PC-3 (cell line): ENCODE results near the gene UBR2. TPM values are rescaled to one million over a fixed set of nuclear protein-coding genes. Genes with fewer than 3 reads are reported as not detected.
"Not testable (repeated sequence)": the region's sequence is repeated elsewhere in the genome, so short reads cannot be mapped to it uniquely, and the experiment has no call there.

Experiments used
- ATAC-seq: fragments of 200-7000 bp; cut with Tn5 transposase; 2 replicates; pipeline ENCODE4 v1.9.1; 2020; ENCODE audit warnings: mild to moderate bottlenecking, moderate library complexity
- BruUV-seq: library from RNA; stranded (reverse); fragments of 400-500 nt; replicated peaks from 2 replicates; lab custom pipeline; 2021; lab: Mats Ljungman, UMichigan
- CTCF ChIA-PET: fragments of 300-600 bp; sonication (Branson Sonifier 250); formaldehyde crosslinking; loops from one replicate; lab custom pipeline; 2022; ENCODE audit warnings: antibody characterized with exemption; lab: Charles Lee
- POLR2A ChIA-PET: fragments of 300-600 bp; sonication (Branson Sonifier 250); formaldehyde crosslinking; loops from one replicate; lab custom pipeline; 2022; ENCODE audit warnings: antibody characterized with exemption; ENCODE audit not compliant: unreplicated experiment; lab: Charles Lee
- DNase-seq: peaks from one replicate; pipeline ENCODE4 v3.0.0-alpha.2; 2015
- H2AFZ ChIP-seq: fragments of 300-600 bp; sonication (generic); 2 replicates; pipeline ENCODE4 v1.6.0; 2016; ENCODE audit warnings: antibody characterized with exemption, low read length
- H3F3A ChIP-seq: fragments of 300-600 bp; sonication (generic); one replicate; pipeline ENCODE4 v1.6.0; 2017; ENCODE audit warnings: antibody characterized with exemption, low read length, control low read depth, mild to moderate bottlenecking; ENCODE audit not compliant: unreplicated experiment
- H3K27ac ChIP-seq: fragments of 300-600 bp; sonication (generic); 2 replicates; pipeline ENCODE4 v1.5.1; 2016; ENCODE audit warnings: mild to moderate bottlenecking, low read length
- H3K27me3 ChIP-seq: fragments of 300-600 bp; sonication (generic); 2 replicates; pipeline ENCODE4 v1.6.1; 2016; ENCODE audit warnings: low read length, mixed read lengths
- H3K36me3 ChIP-seq: fragments of 300-600 bp; sonication (generic); 2 replicates; pipeline ENCODE4 v1.6.1; 2016; ENCODE audit warnings: low read depth, mixed run types, low read length, mixed read lengths
- H3K4me1 ChIP-seq: fragments of 300-600 bp; sonication (generic); 2 replicates; pipeline ENCODE4 v1.5.1; 2016; ENCODE audit warnings: low read length; ENCODE audit not compliant: insufficient read depth
- H3K4me2 ChIP-seq: fragments of 300-600 bp; sonication (generic); 2 replicates; pipeline ENCODE4 v1.6.0; 2016; ENCODE audit warnings: low read length
- H3K4me3 ChIP-seq: fragments of 300-600 bp; sonication (generic); 2 replicates; pipeline ENCODE4 v1.5.1; 2016; ENCODE audit warnings: mild to moderate bottlenecking, low read length, mixed read lengths
- H3K79me2 ChIP-seq: fragments of 300-600 bp; sonication (generic); 2 replicates; pipeline ENCODE4 v1.6.1; 2017; ENCODE audit warnings: low read length, mixed read lengths
- H3K9ac ChIP-seq: fragments of 300-600 bp; sonication (generic); 2 replicates; pipeline ENCODE4 v1.6.0; 2016; ENCODE audit warnings: mild to moderate bottlenecking, low read length
- H3K9me2 ChIP-seq: fragments of 300-600 bp; sonication (generic); replicated peaks from 2 replicates; pipeline ENCODE4 v1.6.1; 2016; ENCODE audit warnings: mixed run types, low read length, mixed read lengths
- H3K9me3 ChIP-seq: fragments of 300-600 bp; sonication (generic); 2 replicates; pipeline ENCODE4 v1.6.1; 2016; ENCODE audit warnings: low read length, mixed read lengths
- H4K20me1 ChIP-seq: fragments of 300-600 bp; sonication (generic); 2 replicates; pipeline ENCODE4 v1.6.1; 2016; ENCODE audit warnings: low read length, mixed read lengths
- EZH2 ChIP-seq: fragments of 300-600 bp; sonication (generic); IDR thresholded peaks from one replicate; pipeline ENCODE4 v1.6.1; 2017; ENCODE audit warnings: antibody characterized with exemption, mild to moderate bottlenecking, low read length; ENCODE audit not compliant: unreplicated experiment
- EZH2phosphoT487 ChIP-seq: fragments of 300-600 bp; sonication (generic); IDR thresholded peaks from 2 replicates; pipeline ENCODE4 v1.6.1; 2018; ENCODE audit warnings: mild to moderate bottlenecking, antibody characterized with exemption, low read length, borderline replicate concordance
- intact Hi-C: fragments of 100-400 bp; cut with micrococcal nuclease; formaldehyde crosslinking; loops from 2 replicates; pipeline ENCODE4 v1.9.0; 2023
- total RNA-seq: library from RNA; depleted of rRNA; stranded (reverse); fragments of >200 nt; gene quantifications from 2 replicates; pipeline ENCODE4 v1.2.3, GENCODE V29; 2014
- TF ChIP-seq, protein P1 (sequence below): fragments of 300-600 bp; sonication (generic); conservative IDR thresholded peaks from 2 replicates; pipeline ENCODE4 v1.5.1; 2017; ENCODE audit warnings: antibody characterized with exemption, low read depth, mild to moderate bottlenecking, low read length

The UBR2 gene
- total RNA-seq, 1 experiment from 2014 or later, result 19.6 TPM

DNA sequence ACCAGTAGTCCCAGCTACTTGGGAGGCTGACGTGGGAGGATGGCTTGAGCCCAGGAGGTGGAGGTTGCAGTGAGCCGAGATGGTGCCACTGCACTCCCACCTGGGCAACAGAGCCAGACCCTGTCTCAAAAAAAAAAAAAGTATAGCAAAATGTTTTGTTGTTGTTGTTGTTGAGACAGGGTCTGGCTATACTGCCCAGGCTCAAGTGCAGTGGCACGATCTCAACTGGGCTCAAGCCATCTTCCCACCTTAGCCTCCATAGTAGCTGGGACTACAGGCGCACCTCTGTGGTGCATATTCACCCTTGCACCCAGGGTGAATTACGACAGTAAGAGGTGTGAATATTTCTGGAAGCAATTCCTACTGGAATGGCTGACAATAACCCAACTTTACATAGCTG lies 11.4 kb upstream of the UBR2 start:
- H3F3A ChIP-seq, result no peaks in the 10 kb centered on the region
- TF ChIP-seq EZH2 (no peak), EZH2phosphoT487 (no peak)
- TF ChIP-seq, protein P1, sequence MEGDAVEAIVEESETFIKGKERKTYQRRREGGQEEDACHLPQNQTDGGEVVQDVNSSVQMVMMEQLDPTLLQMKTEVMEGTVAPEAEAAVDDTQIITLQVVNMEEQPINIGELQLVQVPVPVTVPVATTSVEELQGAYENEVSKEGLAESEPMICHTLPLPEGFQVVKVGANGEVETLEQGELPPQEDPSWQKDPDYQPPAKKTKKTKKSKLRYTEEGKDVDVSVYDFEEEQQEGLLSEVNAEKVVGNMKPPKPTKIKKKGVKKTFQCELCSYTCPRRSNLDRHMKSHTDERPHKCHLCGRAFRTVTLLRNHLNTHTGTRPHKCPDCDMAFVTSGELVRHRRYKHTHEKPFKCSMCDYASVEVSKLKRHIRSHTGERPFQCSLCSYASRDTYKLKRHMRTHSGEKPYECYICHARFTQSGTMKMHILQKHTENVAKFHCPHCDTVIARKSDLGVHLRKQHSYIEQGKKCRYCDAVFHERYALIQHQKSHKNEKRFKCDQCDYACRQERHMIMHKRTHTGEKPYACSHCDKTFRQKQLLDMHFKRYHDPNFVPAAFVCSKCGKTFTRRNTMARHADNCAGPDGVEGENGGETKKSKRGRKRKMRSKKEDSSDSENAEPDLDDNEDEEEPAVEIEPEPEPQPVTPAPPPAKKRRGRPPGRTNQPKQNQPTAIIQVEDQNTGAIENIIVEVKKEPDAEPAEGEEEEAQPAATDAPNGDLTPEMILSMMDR, result no peak
- H3K79me2 ChIP-seq, result no peaks in the 10 kb centered on the region
- POLR2A ChIA-PET, result no interaction called here
- no TSS peak for BruUV-seq
- H3K4me2 ChIP-seq, result no peak overlapping the region
- no peak overlapping the region for H2AFZ ChIP-seq
- H3K4me3 ChIP-seq, result no peak overlapping the region
- H4K20me1 ChIP-seq, result no peaks in the 10 kb centered on the region
- CTCF ChIA-PET, result no interaction called here
- no peak overlapping the region for H3K27ac ChIP-seq
- no peak for DNase-seq
- peaks cover 6% of the 10 kb centered on the region for H3K4me1 ChIP-seq
- no peaks in the 10 kb centered on the region for H3K27me3 ChIP-seq
- H3K9ac ChIP-seq, result no peak overlapping the region
- intact Hi-C loops, result no loop called here
- no peaks in the 10 kb centered on the region for H3K9me3 ChIP-seq
- ATAC-seq, result no peak
- H3K9me2 ChIP-seq, result no peaks in the 10 kb centered on the region
- H3K36me3 ChIP-seq, result no peaks in the 10 kb centered on the region

- Histone ChIP-seq H3K79me2 (no peaks in the 10 kb centered on the region), H3K4me1 (no peaks in the 10 kb centered on the region), H3K27me3 (no peaks in the 10 kb centered on the region), H3K9me2 (no peaks in the 10 kb centered on the region), H3K36me3 (no peaks in the 10 kb centered on the region), H3K9ac (no peak overlapping the region), H4K20me1 (no peaks in the 10 kb centered on the region), H2AFZ (no peak overlapping the region), H3K9me3 (no peaks in the 10 kb centered on the region), H3K27ac (no peak overlapping the region), H3K4me2 (no peak overlapping the region), H3K4me3 (no peak overlapping the region), H3F3A (no peaks in the 10 kb centered on the region)
- peak; percentile 47 for DNase-seq
- no TSS peak for BruUV-seq
- ATAC-seq, result no peak
- ChIA-PET POLR2A (no interaction called here), CTCF (no interaction called here)
- no peak for TF ChIP-seq EZH2phosphoT487
- no peak for TF ChIP-seq EZH2
- TF ChIP-seq, protein P1, result no peak
- intact Hi-C loops, result no loop called here
Measured at GRCh38 chr6:42555477-42556457, 8.1 kb upstream of the UBR2 start.

- ChIA-PET POLR2A (no interaction called here), CTCF (no interaction called here)
- H3K9ac ChIP-seq, result no peak overlapping the region
- no peaks in the 10 kb centered on the region for H3K9me3 ChIP-seq
- no peak overlapping the region for H3K4me2 ChIP-seq
- no peak overlapping the region for H3K27ac ChIP-seq
- H3K9me2 ChIP-seq, result no peaks in the 10 kb centered on the region
- no peaks in the 10 kb centered on the region for H4K20me1 ChIP-seq
- H3K27me3 ChIP-seq, result no peaks in the 10 kb centered on the region
- intact Hi-C loops, result no loop called here
- H3K36me3 ChIP-seq, result no peaks in the 10 kb centered on the region
- no TSS peak for BruUV-seq
- H3K79me2 ChIP-seq, result no peaks in the 10 kb centered on the region
- H3F3A ChIP-seq, result no peaks in the 10 kb centered on the region
- no peak overlapping the region for H3K4me3 ChIP-seq
- ATAC-seq (peak; percentile 43), DNase-seq (no peak)
- H2AFZ ChIP-seq, result no peak overlapping the region
- TF ChIP-seq, protein P1, result no peak
- TF ChIP-seq EZH2 (no peak), EZH2phosphoT487 (no peak)
- no peaks in the 10 kb centered on the region for H3K4me1 ChIP-seq
Measured at GRCh38 chr6:42556462-42556861, 7.4 kb upstream of the UBR2 start.

- CTCF ChIA-PET, POLR2A ChIA-PET: not testable (repeated sequence)
Measured at GRCh38 chr6:42559276-42559675, 4.6 kb upstream of the UBR2 start.

More at GRCh38 chr6:42559276-42559675, 4.6 kb upstream of the UBR2 start:
- ATAC-seq, H3K9me2 ChIP-seq, H3K4me1 ChIP-seq, H3K27ac ChIP-seq, intact Hi-C loops, H4K20me1 ChIP-seq, H2AFZ ChIP-seq, DNase-seq, H3F3A ChIP-seq, H3K4me3 ChIP-seq, H3K79me2 ChIP-seq, H3K9me3 ChIP-seq, H3K9ac ChIP-seq, BruUV-seq, H3K27me3 ChIP-seq, H3K4me2 ChIP-seq, H3K36me3 ChIP-seq: not testable (repeated sequence)
